ENCODE data around the gene CTSZ.

DNA sequence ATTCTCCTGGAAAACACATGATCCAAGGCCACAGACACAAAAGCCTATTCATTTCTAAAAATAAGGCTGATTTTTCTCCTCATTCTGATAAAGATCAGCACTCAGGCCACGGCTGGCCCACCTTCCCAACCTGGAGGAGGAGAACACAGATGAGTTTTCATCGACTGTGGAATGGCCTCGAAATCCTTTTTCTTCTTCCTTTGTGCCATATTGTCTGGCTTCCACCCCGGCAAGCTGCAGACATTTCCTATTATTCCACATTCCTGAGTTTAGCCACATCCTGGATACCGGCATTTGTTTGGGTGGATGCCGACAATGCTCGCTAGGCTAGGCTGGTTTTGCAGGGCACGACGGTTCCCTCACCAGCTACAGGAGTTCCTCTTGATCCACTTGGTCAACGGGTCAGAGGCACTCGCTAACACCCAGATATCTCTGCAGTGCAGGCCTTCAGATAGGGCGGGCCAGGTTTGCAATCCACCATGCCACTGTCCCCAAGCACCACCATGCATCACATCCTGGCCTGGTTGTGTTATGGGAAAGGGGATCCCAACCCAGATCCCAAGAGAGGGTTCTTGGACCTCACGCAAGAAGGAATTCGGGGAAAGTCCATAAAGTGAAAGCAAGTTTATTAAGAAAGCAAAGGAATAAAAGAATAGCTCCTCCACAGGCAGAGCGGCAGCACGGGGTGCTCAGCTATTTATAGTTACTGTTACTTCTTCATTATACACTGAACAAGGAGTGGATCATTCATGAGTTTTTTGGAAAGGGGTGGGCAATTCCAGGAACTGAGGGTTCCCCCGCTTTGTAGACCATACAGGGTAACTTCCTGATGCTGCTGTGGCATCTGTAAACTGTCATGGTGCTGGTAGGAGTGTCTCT lies 4.2 kb upstream of the CTSZ start:
- TF ChIP-seq, protein P1, sequence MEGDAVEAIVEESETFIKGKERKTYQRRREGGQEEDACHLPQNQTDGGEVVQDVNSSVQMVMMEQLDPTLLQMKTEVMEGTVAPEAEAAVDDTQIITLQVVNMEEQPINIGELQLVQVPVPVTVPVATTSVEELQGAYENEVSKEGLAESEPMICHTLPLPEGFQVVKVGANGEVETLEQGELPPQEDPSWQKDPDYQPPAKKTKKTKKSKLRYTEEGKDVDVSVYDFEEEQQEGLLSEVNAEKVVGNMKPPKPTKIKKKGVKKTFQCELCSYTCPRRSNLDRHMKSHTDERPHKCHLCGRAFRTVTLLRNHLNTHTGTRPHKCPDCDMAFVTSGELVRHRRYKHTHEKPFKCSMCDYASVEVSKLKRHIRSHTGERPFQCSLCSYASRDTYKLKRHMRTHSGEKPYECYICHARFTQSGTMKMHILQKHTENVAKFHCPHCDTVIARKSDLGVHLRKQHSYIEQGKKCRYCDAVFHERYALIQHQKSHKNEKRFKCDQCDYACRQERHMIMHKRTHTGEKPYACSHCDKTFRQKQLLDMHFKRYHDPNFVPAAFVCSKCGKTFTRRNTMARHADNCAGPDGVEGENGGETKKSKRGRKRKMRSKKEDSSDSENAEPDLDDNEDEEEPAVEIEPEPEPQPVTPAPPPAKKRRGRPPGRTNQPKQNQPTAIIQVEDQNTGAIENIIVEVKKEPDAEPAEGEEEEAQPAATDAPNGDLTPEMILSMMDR (IDR thresholded peaks at IDR 0.05; ENCODE audit: poor library complexity): no peak
- TF ChIP-seq EZH2 (IDR thresholded peaks at IDR 0.05; ENCODE audit: borderline replicate concordance) (no peak), EZH2phosphoT487 (IDR thresholded peaks at IDR 0.05; ENCODE audit: low read depth, severe bottlenecking, unreplicated experiment) (no peak)
